Measurements from ENCODE around the gene MLLT6. TPM values are rescaled to one million over a fixed set of nuclear protein-coding genes. Genes with fewer than 3 reads are reported as not detected.
A peak's percentile ranks its signal among the peaks of the same experiment; 100 is the strongest.

The MLLT6 gene
- total RNA-seq, 2 experiments from 2014 or later, result 262 to 265 TPM

- no peaks in the 10 kb centered on the region for H3K9me3 Mint-ChIP-seq
- H3K27me3 Mint-ChIP-seq, result peaks cover 42% of the 10 kb centered on the region
- DNase-seq, result no peak
- ChIA-PET POLR2A (interaction anchor here (0.6 to 1.1 kb wide), 4 partner anchors 14 to 715 kb away, joined by 3 read pairs; partner anchors contain the start of genes CDK12 and MLLT6), CTCF (interaction anchor here (1.1 to 1.7 kb wide), 2 partner anchors 12 to 71 kb away, joined by 3 to 5 read pairs; partner anchors contain the start of gene EPOP)
- H3K4me1 Mint-ChIP-seq, result peaks cover 49% of the 10 kb centered on the region
- H3K36me3 Mint-ChIP-seq (ENCODE audit: low read depth), result no peaks in the 10 kb centered on the region
- H3K4me3 Mint-ChIP-seq, result peak overlapping the region; percentile 40
- H3K27ac Mint-ChIP-seq, result no peak overlapping the region
Observed at GRCh38 chr17:38746004-38746848, 41.2 kb downstream of the MLLT6 start.

GRCh38 chr17:38746849-38747462, 41.9 kb downstream of the MLLT6 start:
- Mint-ChIP-seq H3K4me1 (peaks cover 55% of the 10 kb centered on the region), H3K27me3 (peaks cover 44% of the 10 kb centered on the region), H3K4me3 (peak overlapping the region; percentile 40), H3K9me3 (no peaks in the 10 kb centered on the region), H3K27ac (no peak overlapping the region), H3K36me3 (ENCODE audit: low read depth) (peaks cover 2% of the 10 kb centered on the region)
- no peak for DNase-seq
- ChIA-PET POLR2A (interaction anchor here (0.6 to 1.0 kb wide), 3 partner anchors 16 to 715 kb away, joined by 3 read pairs; partner anchors contain the start of genes CDK12 and MLLT6), CTCF (interaction anchor here (1.1 to 1.7 kb wide), 2 partner anchors 13 to 72 kb away, joined by 3 to 5 read pairs; partner anchors contain the start of gene EPOP)

- H3K9me3 Mint-ChIP-seq, result no peaks in the 10 kb centered on the region
- no peak for DNase-seq
- ChIA-PET POLR2A (no interaction called here), CTCF (interaction anchor here (1.7 kb wide), 1 partner anchor 13 kb away, joined by 3 read pairs; no protein-coding TSS in a partner anchor)
- H3K4me1 Mint-ChIP-seq, result peaks cover 49% of the 10 kb centered on the region
- peaks cover 5% of the 10 kb centered on the region for H3K36me3 Mint-ChIP-seq (ENCODE audit: low read depth)
- H3K27ac Mint-ChIP-seq, result no peak overlapping the region
- H3K27me3 Mint-ChIP-seq, result peaks cover 44% of the 10 kb centered on the region
- peak overlapping the region; percentile 61 for H3K4me3 Mint-ChIP-seq
Observed at GRCh38 chr17:38747463-38748148, 42.5 kb downstream of the MLLT6 start.

- Mint-ChIP-seq H3K4me1 (peaks cover 46% of the 10 kb centered on the region), H3K4me3 (peak within 1 kb of the TSS; percentile 97), H3K27ac (no peak within 1 kb of the TSS), H3K9me3 (no peaks in the 10 kb centered on the region), H3K27me3 (peaks cover 44% of the 10 kb centered on the region), H3K36me3 (ENCODE audit: low read depth) (peaks cover 6% of the 10 kb centered on the region)
- ChIA-PET CTCF (interaction anchor here (1.2 kb wide), 1 partner anchor 50 kb away, joined by 3 read pairs; no protein-coding TSS in a partner anchor), POLR2A (no interaction called here)
- no peak for DNase-seq
Observed at GRCh38 chr17:38748149-38748891, 43.2 kb downstream of the MLLT6 start, which contains the start of gene PCGF2. Gene PCGF2 (minus strand): TSS chr17:38748336. CDS start chr17:38740402, 7,934 bp downstream.

GRCh38 chr17:38748892-38749222, 43.8 kb downstream of the MLLT6 start:
- peak overlapping the region; percentile 97 for H3K4me3 Mint-ChIP-seq
- H3K4me1 Mint-ChIP-seq, result peaks cover 48% of the 10 kb centered on the region
- no peak overlapping the region for H3K27ac Mint-ChIP-seq
- H3K9me3 Mint-ChIP-seq, result no peaks in the 10 kb centered on the region
- H3K36me3 Mint-ChIP-seq (ENCODE audit: low read depth), result peaks cover 10% of the 10 kb centered on the region
- ChIA-PET POLR2A (interaction anchor here (0.9 kb wide), 1 partner anchor 20 kb away, joined by 3 read pairs; no protein-coding TSS in a partner anchor), CTCF (interaction anchor here (1.2 kb wide), 1 partner anchor 49 kb away, joined by 3 read pairs; no protein-coding TSS in a partner anchor)
- no peak for DNase-seq
- peaks cover 44% of the 10 kb centered on the region for H3K27me3 Mint-ChIP-seq

GRCh38 chr17:38749223-38750043, 44.4 kb downstream of the MLLT6 start:
- H3K36me3 Mint-ChIP-seq (ENCODE audit: low read depth), result peaks cover 12% of the 10 kb centered on the region
- no peaks in the 10 kb centered on the region for H3K9me3 Mint-ChIP-seq
- no peak for DNase-seq
- H3K27me3 Mint-ChIP-seq, result peaks cover 44% of the 10 kb centered on the region
- peaks cover 51% of the 10 kb centered on the region for H3K4me1 Mint-ChIP-seq
- CTCF ChIA-PET, result interaction anchor here (1.2 kb wide), 1 partner anchor 49 kb away, joined by 3 read pairs; no protein-coding TSS in a partner anchor
- peak overlapping the region; percentile 97 for H3K4me3 Mint-ChIP-seq
- POLR2A ChIA-PET, result interaction anchor here (0.9 kb wide), 1 partner anchor 21 kb away, joined by 3 read pairs; no protein-coding TSS in a partner anchor
- H3K27ac Mint-ChIP-seq, result no peak overlapping the region

- Mint-ChIP-seq H3K27me3 (peaks cover 44% of the 10 kb centered on the region), H3K36me3 (ENCODE audit: low read depth) (peaks cover 16% of the 10 kb centered on the region)
- POLR2A ChIA-PET, result interaction anchor here (0.9 to 1.4 kb wide), 2 partner anchors 21 to 22 kb away, joined by 3 to 5 read pairs; no protein-coding TSS in a partner anchor
Observed at GRCh38 chr17:38750044-38750311, 44.9 kb downstream of the MLLT6 start.

GRCh38 chr17:38750312-38751121, 45.4 kb downstream of the MLLT6 start:
- H3K27ac Mint-ChIP-seq, result peak overlapping the region; percentile 94
- peaks cover 43% of the 10 kb centered on the region for H3K27me3 Mint-ChIP-seq
- peak overlapping the region; percentile 97 for H3K4me3 Mint-ChIP-seq

More at GRCh38 chr17:38750044-38750311, 44.9 kb downstream of the MLLT6 start:
- CTCF ChIA-PET, result no interaction called here
- Mint-ChIP-seq H3K4me3 (peak overlapping the region; percentile 97), H3K4me1 (peaks cover 54% of the 10 kb centered on the region), H3K9me3 (no peaks in the 10 kb centered on the region), H3K27ac (no peak overlapping the region)
- DNase-seq, result no peak

GRCh38 chr17:38751144-38751807, 46.2 kb downstream of the MLLT6 start:
- peaks cover 23% of the 10 kb centered on the region for H3K36me3 Mint-ChIP-seq (ENCODE audit: low read depth)
- H3K9me3 Mint-ChIP-seq, result no peaks in the 10 kb centered on the region
- H3K27ac Mint-ChIP-seq, result peak overlapping the region; percentile 94
- ChIA-PET POLR2A (interaction anchor here (0.8 to 1.6 kb wide), 16 partner anchors 8 to 403 kb away, joined by 3 to 14 read pairs (median 5); partner anchors contain the start of genes CWC25, LASP1, MLLT6 and RPL23), CTCF (interaction anchor here (0.7 to 2.4 kb wide), 3 partner anchors 16 to 405 kb away, joined by 4 to 15 read pairs (median 6); no protein-coding TSS in a partner anchor)
- H3K27me3 Mint-ChIP-seq, result peaks cover 35% of the 10 kb centered on the region
- no peak for DNase-seq
- H3K4me3 Mint-ChIP-seq, result peak overlapping the region; percentile 97
- peaks cover 54% of the 10 kb centered on the region for H3K4me1 Mint-ChIP-seq

More at GRCh38 chr17:38750312-38751121, 45.4 kb downstream of the MLLT6 start:
- CTCF ChIA-PET, result interaction anchor here (1.5 to 2.4 kb wide), 2 partner anchors 15 to 74 kb away, joined by 6 to 15 read pairs; no protein-coding TSS in a partner anchor
- peaks cover 55% of the 10 kb centered on the region for H3K4me1 Mint-ChIP-seq
- DNase-seq, result no peak
- H3K9me3 Mint-ChIP-seq, result no peaks in the 10 kb centered on the region
- POLR2A ChIA-PET, result interaction anchor here (0.9 to 1.6 kb wide), 5 partner anchors 19 to 404 kb away, joined by 3 to 6 read pairs (median 5); no protein-coding TSS in a partner anchor
- H3K36me3 Mint-ChIP-seq (ENCODE audit: low read depth), result peaks cover 16% of the 10 kb centered on the region

- H3K36me3 Mint-ChIP-seq (ENCODE audit: low read depth), result peaks cover 26% of the 10 kb centered on the region
- H3K9me3 Mint-ChIP-seq, result no peaks in the 10 kb centered on the region
- ChIA-PET POLR2A (interaction anchor here (0.7 to 1.6 kb wide), 18 partner anchors 9 to 402 kb away, joined by 3 to 14 read pairs (median 5); partner anchors contain the start of genes CWC25, LASP1, MLLT6 and RPL23), CTCF (interaction anchor here (0.6 to 2.4 kb wide), 7 partner anchors 17 to 323 kb away, joined by 3 to 15 read pairs (median 3); no protein-coding TSS in a partner anchor)
- peak overlapping the region; percentile 94 for H3K27ac Mint-ChIP-seq
- peak overlapping the region; percentile 97 for H3K4me3 Mint-ChIP-seq
- H3K27me3 Mint-ChIP-seq, result peaks cover 29% of the 10 kb centered on the region
- peak; percentile 87 for DNase-seq
- H3K4me1 Mint-ChIP-seq, result peaks cover 48% of the 10 kb centered on the region
Observed at GRCh38 chr17:38751808-38752307, 46.8 kb downstream of the MLLT6 start.
